ENCODE measurements around the gene BTBD1.

BTBD1 gene

GRCh38 chr15:83106994-83107840 lies 40.2 kb upstream of the BTBD1 start, which contains the start of gene TM6SF1:
TSS of gene TM6SF1 (plus strand) at chr15:83107645. CDS start at chr15:83107681, 36 bp downstream.
- peak within 1 kb of the TSS; percentile 43 for H3K4me3 ChIP-seq (ENCODE audit: low read length)
- TF ChIP-seq CTCF (conservative IDR thresholded peaks at IDR 0.05; ENCODE audit: low read length) = no peak
- DNase-seq (ENCODE audit: low read depth) = no peak

DNA sequence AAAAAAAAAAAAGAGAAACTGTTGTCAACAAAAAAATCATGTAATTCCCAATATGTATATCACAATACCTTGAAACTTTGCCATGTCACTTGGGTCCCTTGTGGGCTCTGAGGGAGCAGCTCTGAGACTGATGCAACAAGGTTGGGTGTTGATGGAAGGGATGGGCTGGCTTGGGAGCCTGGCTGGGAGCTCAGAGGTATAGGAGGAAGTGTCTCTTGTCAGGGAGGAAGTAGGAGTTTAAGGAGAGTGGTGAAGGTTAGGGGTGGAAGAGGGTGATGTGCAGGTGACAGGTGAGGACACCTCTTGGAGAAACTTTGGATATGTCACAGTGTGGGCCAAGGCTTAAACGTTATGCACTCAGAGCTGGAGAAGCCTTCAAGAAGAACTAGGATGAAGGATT lies 38.4 kb upstream of the BTBD1 start:
- H3K4me3 ChIP-seq (ENCODE audit: low read length) = no peak overlapping the region
- TF ChIP-seq CTCF (conservative IDR thresholded peaks at IDR 0.05; ENCODE audit: low read length) = no peak
- no peak for DNase-seq (ENCODE audit: low read depth)

GRCh38 chr15:83104141-83104540 lies 37.1 kb upstream of the BTBD1 start:
- no peak for TF ChIP-seq CTCF (conservative IDR thresholded peaks at IDR 0.05; ENCODE audit: low read length)
- no peak overlapping the region for H3K4me3 ChIP-seq (ENCODE audit: low read length)
- no peak for DNase-seq (ENCODE audit: low read depth)

GRCh38 chr15:83102346-83102745 lies 35.3 kb upstream of the BTBD1 start:
- no peak for TF ChIP-seq CTCF (conservative IDR thresholded peaks at IDR 0.05; ENCODE audit: low read length)
- H3K4me3 ChIP-seq (ENCODE audit: low read length) = no peak overlapping the region
- DNase-seq (ENCODE audit: low read depth) = no peak

DNA sequence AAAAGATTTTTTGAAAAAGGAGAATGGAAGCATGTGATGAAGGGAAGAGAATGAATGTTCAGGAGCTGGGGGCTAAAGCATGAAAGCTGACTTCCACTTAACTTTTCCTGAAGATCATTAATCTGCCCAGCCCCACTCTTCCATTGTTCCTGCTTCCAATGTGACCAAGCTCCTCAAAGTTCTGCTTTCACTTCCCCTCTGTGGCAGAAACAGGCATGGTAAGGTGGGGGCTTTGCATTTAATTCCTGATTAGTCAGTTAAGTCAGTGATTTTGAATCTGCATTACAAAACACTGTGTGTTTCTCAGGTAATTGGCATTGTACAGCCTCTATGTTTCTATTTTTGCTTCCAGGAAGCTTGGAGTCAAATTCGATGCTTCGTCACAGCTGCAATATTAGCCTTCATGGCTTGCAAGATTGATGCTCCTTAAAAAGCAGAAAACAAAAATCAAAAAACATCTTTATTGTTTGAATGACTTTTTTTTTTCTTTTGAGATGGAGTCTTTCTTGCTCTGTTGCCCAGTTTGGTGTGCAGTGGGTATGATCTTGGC lies 33.1 kb upstream of the BTBD1 start:
- DNase-seq (ENCODE audit: low read depth) = no peak
- TF ChIP-seq CTCF (conservative IDR thresholded peaks at IDR 0.05; ENCODE audit: low read length) = no peak
- H3K4me3 ChIP-seq (ENCODE audit: low read length) = no peak overlapping the region

DNA sequence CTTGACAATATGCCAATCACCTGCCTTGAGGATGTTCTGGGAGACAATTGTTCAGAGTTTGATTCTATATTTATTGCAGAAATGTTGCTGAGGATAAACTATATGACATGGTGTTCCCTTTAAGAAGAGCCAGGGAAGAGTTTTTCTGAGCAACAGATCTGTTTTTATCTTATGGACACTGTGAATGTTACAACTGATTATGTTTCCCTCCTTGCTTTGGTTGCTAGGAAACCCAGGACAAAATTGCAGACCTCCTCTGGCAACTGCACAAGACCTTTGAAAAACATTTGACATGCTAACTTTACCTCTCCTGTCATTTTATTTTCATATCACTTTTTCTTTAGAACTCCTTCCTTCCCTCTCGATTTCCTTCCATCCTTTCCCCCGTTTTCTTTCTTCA lies 32.2 kb upstream of the BTBD1 start:
- no peak overlapping the region for H3K4me3 ChIP-seq (ENCODE audit: low read length)
- DNase-seq (ENCODE audit: low read depth) = no peak
- TF ChIP-seq CTCF (conservative IDR thresholded peaks at IDR 0.05; ENCODE audit: low read length) = no peak

GRCh38 chr15:83098079-83098478 lies 31.0 kb upstream of the BTBD1 start:
- no peak for TF ChIP-seq CTCF (conservative IDR thresholded peaks at IDR 0.05; ENCODE audit: low read length)
- H3K4me3 ChIP-seq (ENCODE audit: low read length) = no peak overlapping the region
- no peak for DNase-seq (ENCODE audit: low read depth)
